Activated T-cell treated with anti-CD3 and anti-CD28 coated beads for 24 hours (primary cell): ENCODE results near the gene TRUB1.
"Not testable (repeated sequence)": the region's sequence is repeated elsewhere in the genome, so short reads cannot be mapped to it uniquely, and the experiment has no call there.

Source experiments
- DNase-seq: peaks from one replicate; pipeline ENCODE4 v3.0.0-alpha.2; 2020; ENCODE audit warnings: low read depth

TRUB1 gene

GRCh38 chr10:114937962-114938855, at the start of gene TRUB1:
Gene TRUB1, plus strand, starts transcription at chr10:114938195. Its CDS starts 59 bp downstream, at chr10:114938254.
- DNase-seq, result peak; percentile 84

- DNase-seq, result no peak
These were observed 44.7 kb upstream of the TRUB1 start for GRCh38 chr10:114893251-114893650.

- no peak for DNase-seq
These were observed 43.1 kb upstream of the TRUB1 start for GRCh38 chr10:114894911-114895310.

- not testable (repeated sequence) for DNase-seq
These were observed 41.0 kb upstream of the TRUB1 start for GRCh38 chr10:114897011-114897410.

- no peak for DNase-seq
These were observed 40.4 kb upstream of the TRUB1 start for GRCh38 chr10:114897593-114897992.

- no peak for DNase-seq
These were observed 38.0 kb upstream of the TRUB1 start for GRCh38 chr10:114899982-114900381.

- DNase-seq, result no peak
These were observed 37.3 kb upstream of the TRUB1 start for GRCh38 chr10:114900658-114901057.

- no peak for DNase-seq
These were observed 35.8 kb upstream of the TRUB1 start for GRCh38 chr10:114902151-114902550.

- no peak for DNase-seq
These were observed 32.5 kb upstream of the TRUB1 start for GRCh38 chr10:114905450-114905849.

GRCh38 chr10:114906981-114907380, 31.0 kb upstream of the TRUB1 start:
- DNase-seq, result no peak

- no peak for DNase-seq
These were observed 29.1 kb upstream of the TRUB1 start for GRCh38 chr10:114908896-114909295.

GRCh38 chr10:114911052-114911711, 26.8 kb upstream of the TRUB1 start:
- no peak for DNase-seq

- no peak for DNase-seq
These were observed 26.1 kb upstream of the TRUB1 start for GRCh38 chr10:114911801-114912469.

- DNase-seq, result no peak
These were observed 25.5 kb upstream of the TRUB1 start for GRCh38 chr10:114912470-114912859.

- no peak for DNase-seq
These were observed 23.4 kb upstream of the TRUB1 start for GRCh38 chr10:114914560-114914959.

- no peak for DNase-seq
These were observed 22.7 kb upstream of the TRUB1 start for GRCh38 chr10:114915294-114915693.

- no peak for DNase-seq
These were observed 21.3 kb upstream of the TRUB1 start for GRCh38 chr10:114916653-114917052.

GRCh38 chr10:114917459-114917858, 20.5 kb upstream of the TRUB1 start:
- no peak for DNase-seq

- DNase-seq, result no peak
These were observed 19.9 kb upstream of the TRUB1 start for GRCh38 chr10:114917927-114918672.

- DNase-seq, result no peak
These were observed 17.5 kb upstream of the TRUB1 start for GRCh38 chr10:114920459-114920858.

- no peak for DNase-seq
These were observed 16.0 kb upstream of the TRUB1 start for GRCh38 chr10:114922003-114922402.

- DNase-seq, result no peak
These were observed 14.4 kb upstream of the TRUB1 start for GRCh38 chr10:114923551-114923950.
